Measurements from ENCODE around the gene GSTCD. TPM values are rescaled to one million over a fixed set of nuclear protein-coding genes. Genes with fewer than 3 reads are reported as not detected.

The GSTCD gene
- total and polyA plus RNA-seq, 2 of the 4 experiments (the other 2 are of a cell fraction): 5.2 to 20.3 TPM

GRCh38 chr4:105725623-105726022, 17.0 kb downstream of the GSTCD start:
- Histone ChIP-seq H2BK15ac (ENCODE audit: low read depth, low read length) (no peak overlapping the region), H4K20me1 (ENCODE audit: insufficient read depth, low read length) (no peaks in the 10 kb centered on the region), H4K8ac (ENCODE audit: low read depth in 2 of 2, low read length in 2 of 2) (no peak overlapping the region), H3K4me1 (ENCODE audit: control insufficient read depth, insufficient read depth, low read length) (no peaks in the 10 kb centered on the region), H2AK5ac (ENCODE audit: low read depth, low read length) (no peak overlapping the region), H3K9me1 (ENCODE audit: insufficient read depth, low read length) (no peaks in the 10 kb centered on the region), H3K18ac (ENCODE audit: low read depth, low read length) (no peak overlapping the region), H3K23ac (ENCODE audit: low read depth, low read length) (no peak overlapping the region), H3K79me1 (ENCODE audit: low read depth in 1 of 2, low read length in 2 of 2) (no peaks in the 10 kb centered on the region), H3K27ac (ENCODE audit: insufficient read depth, low read length) (no peak overlapping the region), H3K4me2 (ENCODE audit: low read depth, low read length) (no peak overlapping the region), H3K9me3 (ENCODE audit: control insufficient read depth, insufficient read depth, low read length) (no peaks in the 10 kb centered on the region), H3K27me3 (ENCODE audit: control insufficient read depth, insufficient read depth, low read length) (no peaks in the 10 kb centered on the region), H2BK20ac (ENCODE audit: low read depth, low read length) (no peak overlapping the region), H2AK9ac (replicated peaks; ENCODE audit: low read depth, low read length, poor library complexity) (no peak overlapping the region), H3K56ac (ENCODE audit: extremely low read depth, insufficient read depth, low read length) (no peak overlapping the region), H3K9ac (ENCODE audit: low read depth, low read length) (no peak overlapping the region), H2AFZ (replicated peaks; ENCODE audit: low read length, poor library complexity) (no peak overlapping the region), H3K14ac (replicated peaks; ENCODE audit: low read depth, low read length) (no peak overlapping the region), H2BK5ac (ENCODE audit: low read depth, low read length, poor library complexity, severe bottlenecking) (no peak overlapping the region), H3K36me3 (ENCODE audit: control insufficient read depth, insufficient read depth, low read length) (no peaks in the 10 kb centered on the region), H4K91ac (ENCODE audit: insufficient read depth, low read depth, low read length) (no peak overlapping the region), H4K5ac (ENCODE audit: low read depth, low read length) (no peak overlapping the region), H3K4me3 (ENCODE audit: insufficient read depth, low read depth, low read length) (no peak overlapping the region), H3K4ac (ENCODE audit: low read depth, low read length) (no peak overlapping the region), H2BK120ac (ENCODE audit: low read depth, low read length) (no peak overlapping the region)
- dilution Hi-C loops (cut with HindIII; ENCODE audit: low sequenced_read_pairs, unreplicated experiment) (no loop called here), in situ Hi-C loops (cut with MboI; ENCODE audit: low sequenced_read_pairs) (no loop called here), intact Hi-C loops (cut with micrococcal nuclease) (no loop called here)
- DNase-seq (no peak), ATAC-seq (ENCODE audit: low read depth) (no peak)
- no TSS peak for BruUV-seq (replicated peaks)
- no CpG with 5 or more reads among the region's 2 CpGs for WGBS, 2 experiments (ENCODE audit: extremely low coverage in 2 of 2, insufficient read length in 1 of 2)
- TF ChIP-seq FOS (IDR thresholded peaks at IDR 0.05; ENCODE audit: low read depth, low read length) (no peak), RAD21 (IDR thresholded peaks at IDR 0.05; ENCODE audit: low read length) (no peak), CEBPB (IDR thresholded peaks at IDR 0.05; ENCODE audit: low read depth, low read length) (no peak), BHLHE40 (IDR thresholded peaks at IDR 0.05; ENCODE audit: low read depth, low read length) (no peak), MAZ (IDR thresholded peaks at IDR 0.05; ENCODE audit: borderline replicate concordance, low read depth, low read length) (no peak), RCOR1 (IDR thresholded peaks at IDR 0.05; ENCODE audit: insufficient replicate concordance, low read length) (no peak), CHD1 (IDR thresholded peaks at IDR 0.05; ENCODE audit: low read depth, low read length) (no peak)
- TF ChIP-seq, protein P1, sequence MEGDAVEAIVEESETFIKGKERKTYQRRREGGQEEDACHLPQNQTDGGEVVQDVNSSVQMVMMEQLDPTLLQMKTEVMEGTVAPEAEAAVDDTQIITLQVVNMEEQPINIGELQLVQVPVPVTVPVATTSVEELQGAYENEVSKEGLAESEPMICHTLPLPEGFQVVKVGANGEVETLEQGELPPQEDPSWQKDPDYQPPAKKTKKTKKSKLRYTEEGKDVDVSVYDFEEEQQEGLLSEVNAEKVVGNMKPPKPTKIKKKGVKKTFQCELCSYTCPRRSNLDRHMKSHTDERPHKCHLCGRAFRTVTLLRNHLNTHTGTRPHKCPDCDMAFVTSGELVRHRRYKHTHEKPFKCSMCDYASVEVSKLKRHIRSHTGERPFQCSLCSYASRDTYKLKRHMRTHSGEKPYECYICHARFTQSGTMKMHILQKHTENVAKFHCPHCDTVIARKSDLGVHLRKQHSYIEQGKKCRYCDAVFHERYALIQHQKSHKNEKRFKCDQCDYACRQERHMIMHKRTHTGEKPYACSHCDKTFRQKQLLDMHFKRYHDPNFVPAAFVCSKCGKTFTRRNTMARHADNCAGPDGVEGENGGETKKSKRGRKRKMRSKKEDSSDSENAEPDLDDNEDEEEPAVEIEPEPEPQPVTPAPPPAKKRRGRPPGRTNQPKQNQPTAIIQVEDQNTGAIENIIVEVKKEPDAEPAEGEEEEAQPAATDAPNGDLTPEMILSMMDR (conservative IDR thresholded peaks at IDR 0.05; ENCODE audit: low read depth, low read length): no peak
- TF ChIP-seq, protein P2, sequence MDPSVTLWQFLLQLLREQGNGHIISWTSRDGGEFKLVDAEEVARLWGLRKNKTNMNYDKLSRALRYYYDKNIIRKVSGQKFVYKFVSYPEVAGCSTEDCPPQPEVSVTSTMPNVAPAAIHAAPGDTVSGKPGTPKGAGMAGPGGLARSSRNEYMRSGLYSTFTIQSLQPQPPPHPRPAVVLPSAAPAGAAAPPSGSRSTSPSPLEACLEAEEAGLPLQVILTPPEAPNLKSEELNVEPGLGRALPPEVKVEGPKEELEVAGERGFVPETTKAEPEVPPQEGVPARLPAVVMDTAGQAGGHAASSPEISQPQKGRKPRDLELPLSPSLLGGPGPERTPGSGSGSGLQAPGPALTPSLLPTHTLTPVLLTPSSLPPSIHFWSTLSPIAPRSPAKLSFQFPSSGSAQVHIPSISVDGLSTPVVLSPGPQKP (IDR thresholded peaks at IDR 0.05; ENCODE audit: borderline replicate concordance, low read depth, low read length): no peak
- ChIA-PET CTCF (no interaction called here), POLR2A (ENCODE audit: unreplicated experiment) (no interaction called here)

All from IMR-90 (cell line).